Measurements from ENCODE around the gene OR52I2.
A peak's percentile ranks its signal among the peaks of the same experiment; 100 is the strongest.

OR52I2 gene

GRCh38 chr11:4626207-4627099 is 44.9 kb downstream of the OR52I2 start:
- no peak overlapping the region for H3K27ac Mint-ChIP-seq
- H3K9me3 Mint-ChIP-seq: peaks cover 4% of the 10 kb centered on the region
- H3K4me3 Mint-ChIP-seq: no peak overlapping the region
- no peaks in the 10 kb centered on the region for H3K36me3 Mint-ChIP-seq
- CTCF ChIA-PET: interaction anchor here (0.8 to 2.9 kb wide), 5 partner anchors 10 to 377 kb away, joined by 3 to 34 read pairs (median 5); partner anchors contain the start of gene OR51D1
- peaks cover 6% of the 10 kb centered on the region for H3K27me3 Mint-ChIP-seq
- no peaks in the 10 kb centered on the region for H3K4me1 Mint-ChIP-seq
- peak; percentile 78 for DNase-seq

- Mint-ChIP-seq H3K36me3 (no peaks in the 10 kb centered on the region), H3K4me3 (no peak overlapping the region), H3K27ac (no peak overlapping the region), H3K4me1 (no peaks in the 10 kb centered on the region), H3K27me3 (no peaks in the 10 kb centered on the region), H3K9me3 (no peaks in the 10 kb centered on the region)
- CTCF ChIA-PET: interaction anchor here (0.6 to 2.8 kb wide), 11 partner anchors 9 to 1480 kb away, joined by 3 to 34 read pairs (median 4); no protein-coding TSS in a partner anchor
- DNase-seq: no peak
These were observed 54.6 kb downstream of the OR52I2 start for GRCh38 chr11:4636136-4636535.

- H3K4me3 Mint-ChIP-seq: no peak within 1 kb of the TSS
- H3K36me3 Mint-ChIP-seq: no peaks in the 10 kb centered on the region
- no peaks in the 10 kb centered on the region for H3K9me3 Mint-ChIP-seq
- CTCF ChIA-PET: interaction anchor here (0.6 to 2.8 kb wide), 17 partner anchors 10 to 1479 kb away, joined by 3 to 34 read pairs (median 4); partner anchors contain the start of gene TRIM68
- H3K4me1 Mint-ChIP-seq: no peaks in the 10 kb centered on the region
- DNase-seq: peak; percentile 76
- H3K27ac Mint-ChIP-seq: no peak within 1 kb of the TSS
- H3K27me3 Mint-ChIP-seq: no peaks in the 10 kb centered on the region
These were observed 55.6 kb downstream of the OR52I2 start, which contains the start of gene OR51D1 for GRCh38 chr11:4636962-4637661. OR51D1 (plus strand) TSS chr11:4637477; CDS start chr11:4639791, 2,314 bp downstream.

GRCh38 chr11:4637662-4638047 is 56.1 kb downstream of the OR52I2 start:
- no peak overlapping the region for H3K4me3 Mint-ChIP-seq
- H3K36me3 Mint-ChIP-seq: no peaks in the 10 kb centered on the region
- CTCF ChIA-PET: interaction anchor here (0.7 to 2.8 kb wide), 11 partner anchors 9 to 744 kb away, joined by 3 to 34 read pairs (median 3); partner anchors contain the start of gene TRIM68
- no peak for DNase-seq
- H3K9me3 Mint-ChIP-seq: no peaks in the 10 kb centered on the region
- no peaks in the 10 kb centered on the region for H3K4me1 Mint-ChIP-seq
- no peaks in the 10 kb centered on the region for H3K27me3 Mint-ChIP-seq
- no peak overlapping the region for H3K27ac Mint-ChIP-seq

- no peak overlapping the region for H3K4me3 Mint-ChIP-seq
- CTCF ChIA-PET: no interaction called here
These were observed 58.4 kb downstream of the OR52I2 start for GRCh38 chr11:4639931-4640330.

GRCh38 chr11:4641501-4641900 is 60.0 kb downstream of the OR52I2 start:
- peaks cover 8% of the 10 kb centered on the region for H3K27me3 Mint-ChIP-seq
- no peaks in the 10 kb centered on the region for H3K36me3 Mint-ChIP-seq
- H3K4me3 Mint-ChIP-seq: no peak overlapping the region
- CTCF ChIA-PET: no interaction called here
- H3K9me3 Mint-ChIP-seq: no peaks in the 10 kb centered on the region
- no peak overlapping the region for H3K27ac Mint-ChIP-seq
- no peaks in the 10 kb centered on the region for H3K4me1 Mint-ChIP-seq
- no peak for DNase-seq

More at GRCh38 chr11:4639931-4640330, 58.4 kb downstream of the OR52I2 start:
- Mint-ChIP-seq H3K36me3 (no peaks in the 10 kb centered on the region), H3K27me3 (peaks cover 8% of the 10 kb centered on the region), H3K4me1 (no peaks in the 10 kb centered on the region), H3K9me3 (no peaks in the 10 kb centered on the region), H3K27ac (no peak overlapping the region)
- DNase-seq: no peak

- Mint-ChIP-seq H3K27me3 (peaks cover 8% of the 10 kb centered on the region), H3K4me3 (no peak overlapping the region), H3K4me1 (no peaks in the 10 kb centered on the region), H3K36me3 (no peaks in the 10 kb centered on the region), H3K27ac (no peak overlapping the region), H3K9me3 (no peaks in the 10 kb centered on the region)
- DNase-seq: no peak
- CTCF ChIA-PET: no interaction called here
These were observed 60.5 kb downstream of the OR52I2 start for GRCh38 chr11:4642043-4642442.

Data from activated naive CD4-positive, alpha-beta T cell treated with anti-CD3 and anti-CD28 coated beads, Interleukin-2, amount 10 ng/mL, durations not matched to agents 7 days and 5 days (primary cell).